ENCODE results near the gene MAML2.

DNA sequence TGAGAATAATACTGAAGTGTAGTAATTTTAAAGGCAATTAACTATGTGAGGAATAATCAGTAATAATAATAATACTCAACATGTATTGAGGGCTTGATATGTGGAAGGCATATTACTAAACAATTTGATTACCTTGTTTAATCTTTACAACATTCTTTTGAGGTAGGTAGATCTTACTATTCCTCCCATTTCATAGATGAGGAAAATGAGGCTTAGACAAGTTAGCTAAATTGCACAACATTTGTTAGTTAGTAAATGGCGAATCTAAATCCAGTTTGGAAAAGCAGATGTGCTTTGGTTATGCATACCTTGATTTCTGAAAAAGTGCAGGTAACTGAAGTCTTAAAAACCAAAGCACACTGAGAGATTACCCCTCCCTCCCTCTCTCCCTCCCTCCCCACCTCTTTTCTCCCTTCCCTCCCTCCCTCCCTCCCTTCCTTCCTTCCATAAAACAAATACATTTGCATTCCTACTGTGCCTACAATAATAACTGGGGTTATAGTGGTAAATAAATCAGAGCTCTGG is 326.0 kb downstream of the MAML2 start:
- no peak for TF ChIP-seq EZH2phosphoT487 (IDR thresholded peaks at IDR 0.05)
- TF ChIP-seq, protein P1, sequence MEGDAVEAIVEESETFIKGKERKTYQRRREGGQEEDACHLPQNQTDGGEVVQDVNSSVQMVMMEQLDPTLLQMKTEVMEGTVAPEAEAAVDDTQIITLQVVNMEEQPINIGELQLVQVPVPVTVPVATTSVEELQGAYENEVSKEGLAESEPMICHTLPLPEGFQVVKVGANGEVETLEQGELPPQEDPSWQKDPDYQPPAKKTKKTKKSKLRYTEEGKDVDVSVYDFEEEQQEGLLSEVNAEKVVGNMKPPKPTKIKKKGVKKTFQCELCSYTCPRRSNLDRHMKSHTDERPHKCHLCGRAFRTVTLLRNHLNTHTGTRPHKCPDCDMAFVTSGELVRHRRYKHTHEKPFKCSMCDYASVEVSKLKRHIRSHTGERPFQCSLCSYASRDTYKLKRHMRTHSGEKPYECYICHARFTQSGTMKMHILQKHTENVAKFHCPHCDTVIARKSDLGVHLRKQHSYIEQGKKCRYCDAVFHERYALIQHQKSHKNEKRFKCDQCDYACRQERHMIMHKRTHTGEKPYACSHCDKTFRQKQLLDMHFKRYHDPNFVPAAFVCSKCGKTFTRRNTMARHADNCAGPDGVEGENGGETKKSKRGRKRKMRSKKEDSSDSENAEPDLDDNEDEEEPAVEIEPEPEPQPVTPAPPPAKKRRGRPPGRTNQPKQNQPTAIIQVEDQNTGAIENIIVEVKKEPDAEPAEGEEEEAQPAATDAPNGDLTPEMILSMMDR (IDR thresholded peaks at IDR 0.05) = no peak

Measured in neural progenitor cell (in vitro differentiated cells).